ENCODE measurements around the gene TMEM131L. TPM values are rescaled to one million over a fixed set of nuclear protein-coding genes. Genes with fewer than 3 reads are reported as not detected.

The TMEM131L gene
- total RNA-seq, 1 donor from 2014 or later: 6.4 TPM

GRCh38 chr4:153531976-153532626 lies 65.9 kb downstream of the TMEM131L start:
- DNase-seq (ENCODE audit: extremely low spot score, unreplicated experiment): no peak
- H3K27me3 Mint-ChIP-seq (ENCODE audit: unreplicated experiment): no peaks in the 10 kb centered on the region
- TF ChIP-seq CTCF (IDR thresholded peaks at IDR 0.05): no peak
- peaks cover 3% of the 10 kb centered on the region for H3K4me1 Mint-ChIP-seq (ENCODE audit: unreplicated experiment)
- no peaks in the 10 kb centered on the region for H3K9me3 Mint-ChIP-seq (ENCODE audit: unreplicated experiment)
- H3K36me3 Mint-ChIP-seq (ENCODE audit: unreplicated experiment): no peaks in the 10 kb centered on the region
- no peak overlapping the region for H3K27ac Mint-ChIP-seq (ENCODE audit: unreplicated experiment)
- H3K4me3 Mint-ChIP-seq (ENCODE audit: unreplicated experiment): no peak overlapping the region

- Mint-ChIP-seq H3K4me3 (ENCODE audit: unreplicated experiment) (no peak overlapping the region), H3K4me1 (ENCODE audit: unreplicated experiment) (peaks cover 3% of the 10 kb centered on the region), H3K27me3 (ENCODE audit: unreplicated experiment) (no peaks in the 10 kb centered on the region), H3K27ac (ENCODE audit: unreplicated experiment) (no peak overlapping the region), H3K9me3 (ENCODE audit: unreplicated experiment) (no peaks in the 10 kb centered on the region), H3K36me3 (ENCODE audit: unreplicated experiment) (no peaks in the 10 kb centered on the region)
- no peak for TF ChIP-seq CTCF (IDR thresholded peaks at IDR 0.05)
- DNase-seq (ENCODE audit: extremely low spot score, unreplicated experiment): no peak
Measured at GRCh38 chr4:153532636-153533035, 66.5 kb downstream of the TMEM131L start.

- no peaks in the 10 kb centered on the region for H3K27me3 Mint-ChIP-seq (ENCODE audit: unreplicated experiment)
- TF ChIP-seq CTCF (IDR thresholded peaks at IDR 0.05): no peak
- H3K36me3 Mint-ChIP-seq (ENCODE audit: unreplicated experiment): no peaks in the 10 kb centered on the region
- H3K4me1 Mint-ChIP-seq (ENCODE audit: unreplicated experiment): peaks cover 10% of the 10 kb centered on the region
- no peak for DNase-seq (ENCODE audit: extremely low spot score, unreplicated experiment)
- no peak overlapping the region for H3K27ac Mint-ChIP-seq (ENCODE audit: unreplicated experiment)
- no peak overlapping the region for H3K4me3 Mint-ChIP-seq (ENCODE audit: unreplicated experiment)
- no peaks in the 10 kb centered on the region for H3K9me3 Mint-ChIP-seq (ENCODE audit: unreplicated experiment)
Measured at GRCh38 chr4:153533387-153533786, 67.2 kb downstream of the TMEM131L start.

GRCh38 chr4:153534792-153535629 lies 68.9 kb downstream of the TMEM131L start:
- Mint-ChIP-seq H3K27ac (ENCODE audit: unreplicated experiment) (no peak overlapping the region), H3K4me3 (ENCODE audit: unreplicated experiment) (no peak overlapping the region), H3K27me3 (ENCODE audit: unreplicated experiment) (no peaks in the 10 kb centered on the region), H3K36me3 (ENCODE audit: unreplicated experiment) (no peaks in the 10 kb centered on the region), H3K9me3 (ENCODE audit: unreplicated experiment) (no peaks in the 10 kb centered on the region), H3K4me1 (ENCODE audit: unreplicated experiment) (peaks cover 24% of the 10 kb centered on the region)
- DNase-seq (ENCODE audit: extremely low spot score, unreplicated experiment): no peak
- TF ChIP-seq CTCF (IDR thresholded peaks at IDR 0.05): no peak

GRCh38 chr4:153535772-153536513 lies 69.8 kb downstream of the TMEM131L start:
- Mint-ChIP-seq H3K27ac (ENCODE audit: unreplicated experiment) (no peak overlapping the region), H3K27me3 (ENCODE audit: unreplicated experiment) (no peaks in the 10 kb centered on the region), H3K9me3 (ENCODE audit: unreplicated experiment) (no peaks in the 10 kb centered on the region), H3K4me3 (ENCODE audit: unreplicated experiment) (no peak overlapping the region), H3K4me1 (ENCODE audit: unreplicated experiment) (peaks cover 28% of the 10 kb centered on the region), H3K36me3 (ENCODE audit: unreplicated experiment) (no peaks in the 10 kb centered on the region)
- DNase-seq (ENCODE audit: extremely low spot score, unreplicated experiment): no peak
- no peak for TF ChIP-seq CTCF (IDR thresholded peaks at IDR 0.05)
